GM21529 (cell line): Measurements from ENCODE around the gene MED12L.

Source experiments
- ATAC-seq: cut with Tn5 transposase; IDR thresholded peaks from one replicate; pipeline ENCODE4 v1.9.1; 2021; ENCODE audit not compliant: unreplicated experiment

Gene MED12L

DNA sequence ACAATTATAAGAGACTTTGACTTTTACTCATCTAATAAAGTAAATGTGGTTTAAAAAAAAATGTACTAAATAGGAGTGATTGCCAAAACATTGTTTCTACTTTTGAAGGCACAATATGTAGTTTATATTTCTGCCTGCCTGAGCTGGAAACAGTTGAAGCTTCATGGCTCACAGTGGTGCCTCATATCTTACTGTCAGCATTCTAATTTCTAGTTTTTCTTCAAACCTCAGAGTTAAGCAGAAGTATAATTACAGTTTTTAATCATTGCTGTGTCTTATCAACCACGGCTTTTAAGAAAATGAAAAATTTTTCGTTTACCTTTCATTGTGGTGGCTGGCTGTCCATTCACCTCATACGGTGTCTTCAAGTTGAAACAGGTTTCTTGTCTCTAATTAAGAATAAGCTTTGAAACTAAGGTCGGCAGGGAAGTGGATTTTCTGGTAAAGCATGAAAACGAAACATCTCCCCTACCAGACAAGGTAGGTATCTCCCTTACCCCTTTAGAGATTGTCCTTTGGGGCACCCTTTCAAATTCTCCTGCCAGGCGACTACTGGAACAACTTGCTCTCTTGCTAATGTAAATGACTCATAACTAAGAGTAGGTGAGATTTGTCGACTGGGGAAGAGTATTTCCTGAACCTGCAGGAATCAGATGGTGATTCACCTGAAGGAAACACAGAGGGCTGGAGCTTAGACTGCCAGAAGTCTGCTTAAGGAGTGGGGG, 231.0 kb downstream of the MED12L start, which contains the start of gene GPR87:
Gene GPR87 (minus strand): TSS at position 554 of the 725 bp plus-strand sequence. CDS start 16,720 bp downstream, outside the sequence.
- peak; percentile 61 for ATAC-seq

DNA sequence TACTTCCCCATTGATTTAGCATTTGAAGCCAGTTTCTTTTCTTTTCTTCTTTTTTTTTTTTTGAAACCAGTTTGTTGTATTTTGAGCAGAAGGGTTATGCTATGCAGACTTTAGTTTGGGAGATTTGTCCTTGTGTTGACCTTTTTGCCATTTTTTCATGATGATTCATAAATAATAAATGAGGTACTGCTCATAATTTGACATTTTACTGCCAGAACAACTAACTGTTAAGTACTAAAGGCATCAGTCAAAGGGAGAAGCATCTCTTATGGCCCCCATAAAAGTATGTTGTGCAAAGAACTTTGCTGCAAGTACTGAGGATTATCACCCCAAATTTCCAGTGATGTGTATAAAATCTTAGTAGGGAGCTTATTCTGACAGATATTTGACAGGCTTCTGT, 232.8 kb downstream of the MED12L start:
- no peak for ATAC-seq

DNA sequence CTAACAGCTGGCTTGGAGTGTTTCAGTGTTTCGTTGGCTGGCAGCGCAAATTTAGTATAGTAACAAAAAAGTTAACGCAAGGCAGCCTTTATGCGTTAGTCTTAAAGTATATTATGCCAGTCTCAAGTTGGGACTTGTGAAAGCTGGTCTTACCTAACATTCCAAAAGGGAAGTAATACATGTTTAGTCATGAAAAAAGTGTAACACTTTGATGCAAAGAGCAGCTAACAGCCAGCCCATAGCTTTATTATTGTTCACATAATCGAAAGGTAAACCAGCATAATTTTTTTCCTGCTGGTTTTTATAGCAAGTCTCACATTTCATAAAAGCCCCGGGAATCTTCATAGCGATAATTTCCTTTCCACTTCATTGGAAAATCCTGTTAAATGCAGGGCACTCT, 233.5 kb downstream of the MED12L start:
- no peak for ATAC-seq

- ATAC-seq, result no peak
Observed at GRCh38 chr3:151319628-151320027, 234.2 kb downstream of the MED12L start.

- no peak for ATAC-seq
Observed at GRCh38 chr3:151320131-151320530, 234.7 kb downstream of the MED12L start.

- ATAC-seq, result no peak
Observed at GRCh38 chr3:151321526-151321925, 236.1 kb downstream of the MED12L start.

DNA sequence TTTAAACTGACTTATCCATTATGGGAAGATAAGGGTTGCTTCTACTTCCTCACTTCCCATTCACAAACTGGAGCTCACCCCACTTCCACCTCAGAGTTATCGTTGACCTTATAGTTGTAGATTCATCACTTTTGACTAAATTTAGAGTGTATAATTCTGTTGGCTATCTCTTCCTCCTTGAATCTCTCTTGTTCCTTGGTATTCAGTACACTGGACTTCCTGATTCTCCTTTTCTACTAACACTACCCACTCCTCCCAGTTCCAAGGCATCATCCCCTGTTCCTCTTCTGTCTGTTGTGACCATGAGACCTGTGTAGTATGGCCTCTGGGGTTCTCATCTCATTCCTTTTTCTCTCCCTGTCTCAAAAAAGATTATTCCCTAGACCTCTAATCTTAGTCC, 237.0 kb downstream of the MED12L start:
- no peak for ATAC-seq

DNA sequence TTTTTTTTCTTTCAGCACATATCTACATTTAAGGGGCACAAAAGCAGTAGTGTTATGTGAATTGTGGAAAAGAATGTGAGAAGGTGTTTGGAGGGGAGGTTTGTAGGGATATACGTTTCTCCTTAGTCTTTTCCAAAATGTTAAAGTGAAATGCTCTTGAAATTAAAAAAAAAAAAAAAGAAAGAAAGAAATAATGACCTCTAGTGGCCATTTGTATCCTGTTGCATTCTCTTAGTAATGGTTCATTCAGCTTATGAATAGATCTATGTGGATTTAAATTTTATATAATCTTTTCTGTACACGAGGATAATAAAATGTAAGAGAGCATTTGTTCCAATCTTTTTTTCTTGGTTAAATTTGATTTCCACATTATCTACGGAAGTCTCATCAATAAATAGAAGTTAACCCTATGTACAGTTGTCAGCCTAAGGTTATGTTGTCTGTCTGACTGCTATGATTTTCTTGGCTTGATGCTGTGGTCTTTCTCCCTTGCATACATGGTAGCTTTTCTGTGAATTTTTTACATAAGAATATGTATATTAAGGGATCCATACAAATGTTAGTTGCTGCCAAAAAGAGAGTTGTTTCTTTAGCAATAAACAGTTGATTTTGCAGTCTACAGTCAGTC, 242.2 kb downstream of the MED12L start:
- ATAC-seq, result peak; percentile 56

DNA sequence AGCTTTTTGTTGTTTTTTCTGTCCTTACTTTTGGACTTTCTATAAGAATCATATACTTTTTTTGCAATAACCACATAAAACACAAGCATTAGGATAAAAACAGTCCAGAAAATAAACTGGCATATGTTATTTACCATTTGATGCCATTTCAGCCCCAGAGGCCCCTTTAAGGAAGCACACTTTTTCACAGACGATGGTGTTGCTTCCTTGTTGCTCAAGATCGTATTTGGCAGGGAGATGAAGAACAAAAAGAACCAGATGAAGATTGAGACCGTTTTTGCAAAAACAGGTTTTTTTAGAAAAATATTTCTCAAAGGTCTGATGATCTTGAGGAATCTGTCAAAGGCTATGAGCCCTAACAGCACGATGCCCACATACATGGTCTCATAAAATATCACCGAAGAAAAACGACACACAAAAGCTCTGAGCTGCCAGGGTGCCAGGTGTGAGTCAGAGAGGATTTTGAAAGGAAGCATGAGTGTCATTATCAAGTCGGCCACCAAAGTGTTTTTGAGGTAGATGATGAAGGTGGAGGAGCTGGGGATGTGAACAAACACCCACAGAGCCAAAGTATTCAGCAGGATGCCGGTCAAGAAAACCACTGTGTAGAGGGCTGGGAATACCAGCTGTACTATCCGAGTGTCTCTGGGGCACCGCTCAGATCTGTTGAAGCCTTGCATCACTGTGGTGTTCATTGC, 243.0 kb downstream of the MED12L start:
- no peak for ATAC-seq

GRCh38 chr3:151329363-151329762, 243.9 kb downstream of the MED12L start, which contains the start of gene P2RY13:
Gene P2RY13 (minus strand): TSS chr3:151329549. CDS start chr3:151329528, 21 bp downstream.
- no peak for ATAC-seq

- ATAC-seq, result no peak
Observed at GRCh38 chr3:151330379-151330778, 244.9 kb downstream of the MED12L start.

- no peak for ATAC-seq
Observed at GRCh38 chr3:151330899-151331298, 245.4 kb downstream of the MED12L start.

- ATAC-seq, result no peak
Observed at GRCh38 chr3:151331696-151332095, 246.2 kb downstream of the MED12L start.

DNA sequence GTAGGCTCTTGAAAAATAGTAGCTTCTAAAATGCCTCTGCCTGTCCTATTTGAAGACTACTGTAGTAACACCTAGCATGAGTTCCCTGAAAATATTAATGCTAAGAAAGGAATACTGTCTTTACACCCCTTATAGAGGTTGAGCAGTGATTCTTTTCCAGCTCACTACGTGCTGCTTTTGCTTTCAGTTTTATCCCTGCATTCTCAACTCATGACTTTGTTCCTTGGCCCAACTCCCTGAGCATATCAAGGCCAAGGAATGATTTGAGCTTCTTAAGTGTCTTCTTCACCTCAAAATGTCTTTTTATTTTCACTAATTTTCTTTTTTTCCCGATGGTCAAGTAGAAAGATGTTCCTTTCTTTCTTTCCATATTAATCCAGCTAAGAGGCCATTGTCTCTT, 260.4 kb downstream of the MED12L start:
- ATAC-seq, result no peak

DNA sequence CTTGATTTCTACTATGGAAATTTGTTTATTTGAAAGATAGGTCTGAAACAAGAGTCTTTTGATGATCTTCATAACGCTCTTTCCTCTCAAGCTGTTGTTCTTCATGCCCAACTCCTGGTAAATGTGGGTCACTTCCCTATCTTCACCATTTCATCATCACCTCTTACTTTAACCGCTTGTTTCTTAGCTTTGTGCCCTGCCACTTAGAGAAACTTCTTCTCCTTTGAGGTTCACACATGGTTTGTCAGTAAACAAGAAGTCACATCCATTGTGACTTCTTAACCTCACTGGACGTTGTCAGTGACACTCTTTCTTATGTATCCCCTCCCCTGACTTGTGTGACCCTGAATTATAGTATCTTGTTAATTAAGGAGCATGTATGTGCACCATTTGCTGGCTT, 260.8 kb downstream of the MED12L start:
- ATAC-seq, result no peak

GRCh38 chr3:151347432-151347831, 262.0 kb downstream of the MED12L start:
- no peak for ATAC-seq

DNA sequence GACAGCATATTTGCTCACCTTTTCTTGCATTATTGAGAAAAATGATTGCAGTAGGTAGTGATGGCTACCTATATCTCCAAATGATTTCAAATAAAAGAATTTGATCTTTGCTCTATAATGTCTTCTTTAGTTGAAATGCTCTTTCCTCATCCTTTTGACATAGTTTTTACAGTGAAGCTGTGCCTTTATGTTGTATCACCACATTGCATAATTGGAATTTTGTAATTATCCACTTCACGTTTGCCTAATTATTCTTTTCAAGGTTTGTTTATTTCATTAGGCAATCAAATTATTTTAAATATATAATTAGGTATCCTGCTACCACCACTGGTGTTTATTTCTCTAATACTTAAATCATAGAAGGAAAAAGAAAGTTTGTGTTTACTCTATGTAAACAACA, 265.2 kb downstream of the MED12L start:
- ATAC-seq, result no peak

- peak; percentile 93 for ATAC-seq
Observed at GRCh38 chr3:151351219-151351618, 265.8 kb downstream of the MED12L start.

GRCh38 chr3:151351648-151352047, 266.2 kb downstream of the MED12L start:
- ATAC-seq, result peak; percentile 19

- no peak for ATAC-seq
Observed at GRCh38 chr3:151356794-151357462, 271.5 kb downstream of the MED12L start.

DNA sequence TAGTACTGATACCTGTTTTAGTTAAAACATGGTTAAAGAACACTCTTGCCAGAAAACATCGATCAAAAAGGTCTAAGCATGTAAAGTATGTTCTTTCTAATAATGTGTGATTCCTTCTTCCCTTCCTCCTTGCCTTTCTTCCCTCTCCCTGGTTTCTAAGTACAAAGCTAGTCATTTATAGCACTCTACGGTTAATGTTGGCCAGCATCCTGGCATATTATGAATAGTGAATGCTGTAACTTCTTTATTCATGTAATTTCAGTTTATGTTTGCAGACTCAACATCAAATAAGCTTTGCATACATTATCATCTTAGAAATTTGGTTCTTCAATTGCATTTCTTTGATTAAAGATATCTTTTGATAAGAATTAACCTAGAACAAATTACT, 272.0 kb downstream of the MED12L start:
- ATAC-seq, result no peak
